Liver (tissue), 3 donors: ENCODE measurements around the gene TRUB2.

Source experiments
- ATF3 ChIP-seq: IDR thresholded peaks from 2 replicates; pipeline ENCODE4 v1.6.1; 2016; ENCODE audit warnings: antibody characterized with exemption
- CTCF ChIP-seq: fragments of 150-350 bp; IDR thresholded peaks from 2 replicates; pipeline ENCODE4 v1.5.1; 2017; ENCODE audit warnings: improper control_type of control experiment, low read depth, low read length; ENCODE audit not compliant: missing input control
- FOXA1 ChIP-seq: IDR thresholded peaks from 2 replicates; pipeline ENCODE4 v1.6.1; 2016; ENCODE audit warnings: antibody characterized with exemption
- HNF4G ChIP-seq: IDR thresholded peaks from 2 replicates; pipeline ENCODE4 v1.6.1; 2016; ENCODE audit warnings: antibody characterized with exemption
- JUND ChIP-seq, 2 donors: IDR thresholded peaks; 2 replicates each; pipeline ENCODE4 v1.6.1; 2016; ENCODE audit warnings: antibody characterized with exemption in 2 of 2
- RAD21 ChIP-seq, 2 donors: IDR thresholded peaks; 2 replicates each; pipeline ENCODE4 v1.6.1; 2016; ENCODE audit warnings: antibody characterized with exemption in 2 of 2, mild to moderate bottlenecking in 2 of 2
- REST ChIP-seq: IDR thresholded peaks from 2 replicates; pipeline ENCODE4 v1.6.1; 2016; ENCODE audit warnings: antibody characterized with exemption, mild to moderate bottlenecking
- RXRA ChIP-seq, 2 donors: IDR thresholded peaks; 2 replicates each; pipeline ENCODE4 v1.6.1; 2017 to 2018; ENCODE audit warnings: antibody characterized with exemption in 2 of 2, mild to moderate bottlenecking in 1 of 2
- SP1 ChIP-seq: IDR thresholded peaks from 2 replicates; pipeline ENCODE4 v1.6.1; 2018; ENCODE audit warnings: antibody characterized with exemption, mild to moderate bottlenecking
- TAF1 ChIP-seq: conservative IDR thresholded peaks from 2 replicates; pipeline ENCODE4 v1.6.1; 2016; ENCODE audit warnings: antibody characterized with exemption, mild to moderate bottlenecking
- YY1 ChIP-seq: IDR thresholded peaks from 2 replicates; pipeline ENCODE4 v1.6.1; 2016; ENCODE audit warnings: antibody characterized with exemption, mild to moderate bottlenecking
- donor health status: healthy.
- donor health status: healthy.

GRCh38 chr9:128257086-128257825 is 65.0 kb downstream of the TRUB2 start:
- TF ChIP-seq CTCF (no peak), JUND (IDR thresholded peaks at IDR 0.05) (no peak), RXRA (IDR thresholded peaks at IDR 0.05) (no peak), ATF3 (no peak), SP1 (no peak), FOXA1 (no peak), YY1 (no peak), HNF4G (no peak), REST (no peak), RAD21 (IDR thresholded peaks at IDR 0.05) (no peak), TAF1 (no peak)
